ENCODE measurements around the gene DHRS9. TPM values are rescaled to one million over a fixed set of nuclear protein-coding genes. Genes with fewer than 3 reads are reported as not detected.

DHRS9 gene
- polyA plus RNA-seq, 1 experiment: not detected

DNA sequence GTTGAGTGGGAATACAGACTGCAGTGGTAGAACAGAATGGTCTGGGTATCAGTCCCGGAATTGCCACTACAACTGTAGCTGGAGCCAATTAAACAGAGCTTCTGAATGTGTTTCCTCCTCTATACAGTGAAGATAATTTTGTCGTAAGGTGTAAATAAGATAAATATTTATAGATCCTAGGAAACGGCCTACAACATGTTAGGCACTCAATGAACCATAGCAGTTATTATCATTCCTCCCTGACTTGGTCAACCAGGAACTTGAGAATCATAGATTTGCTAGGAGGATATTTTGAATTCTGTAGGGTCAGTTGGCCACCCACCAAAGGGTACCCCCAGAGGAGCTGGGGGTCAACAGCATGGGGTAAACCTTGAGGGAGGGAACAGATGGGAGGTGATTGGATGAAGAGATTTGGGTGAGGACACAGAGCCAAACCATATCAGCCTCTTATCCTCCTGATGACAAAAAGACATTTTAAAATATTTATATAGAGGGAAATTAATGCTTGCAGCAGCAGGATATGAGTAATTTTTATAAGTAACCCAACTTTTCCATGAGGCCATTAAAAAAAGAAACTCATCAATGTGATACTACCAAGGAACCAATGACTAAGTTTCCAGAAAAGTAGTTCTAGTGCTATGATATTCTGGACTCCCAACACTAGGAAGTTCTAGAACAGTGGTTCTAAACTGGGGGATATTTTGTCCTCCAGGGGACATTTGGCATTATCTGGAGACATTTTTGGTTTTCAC, 4.0 kb downstream of the DHRS9 start:
- no peak for TF ChIP-seq CTCF (IDR thresholded peaks at IDR 0.05; ENCODE audit: insufficient read depth, low read depth, low read length)
- Histone ChIP-seq H3K4me3 (ENCODE audit: low read depth, low read length) (no peak overlapping the region), H3K36me3 (ENCODE audit: control insufficient read depth, insufficient read depth, low read length) (no peaks in the 10 kb centered on the region), H3K27me3 (ENCODE audit: control insufficient read depth, insufficient read depth, low read length) (no peaks in the 10 kb centered on the region)
- ChIA-PET CTCF (no interaction called here), POLR2A (no interaction called here)
- DNase-seq (ENCODE audit: low read depth): no peak

DNA sequence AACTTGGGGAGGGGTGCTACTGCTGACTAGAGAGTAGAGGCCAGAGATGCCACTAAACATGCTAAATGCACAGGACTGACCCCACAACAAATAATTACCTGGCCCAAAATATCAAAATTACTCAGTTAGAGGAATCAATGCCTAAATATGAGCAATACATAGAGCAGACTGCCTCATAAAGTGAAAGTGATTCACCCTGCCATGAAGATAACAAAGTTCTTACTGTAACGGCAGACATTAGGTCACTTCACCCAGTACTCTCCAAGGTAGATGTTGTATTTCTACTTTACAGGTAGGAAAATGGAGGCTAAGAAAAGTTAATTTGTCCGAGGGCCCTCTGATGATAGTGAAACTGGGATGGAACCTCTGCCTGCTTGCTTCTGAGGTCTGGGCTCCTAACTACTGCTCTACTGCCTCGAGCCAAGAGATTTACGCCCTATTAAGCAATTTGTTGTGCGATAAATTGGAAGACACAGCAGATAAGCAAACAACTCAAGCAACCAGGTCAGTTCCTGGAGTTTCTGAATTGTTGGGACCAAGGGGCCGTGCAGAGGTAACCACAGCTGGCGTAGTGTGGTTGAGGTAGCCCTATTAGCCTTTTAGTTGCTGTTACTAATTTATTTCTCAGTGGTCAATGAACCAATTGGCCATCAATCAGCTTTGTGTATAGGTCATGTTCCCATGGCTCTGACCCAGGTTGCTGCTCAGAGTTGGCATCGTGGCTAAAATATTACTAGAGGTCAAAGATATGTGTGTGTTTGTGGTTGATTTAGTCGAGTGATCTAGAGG, 4.8 kb downstream of the DHRS9 start:
- CTCF ChIA-PET: no interaction called here

DNA sequence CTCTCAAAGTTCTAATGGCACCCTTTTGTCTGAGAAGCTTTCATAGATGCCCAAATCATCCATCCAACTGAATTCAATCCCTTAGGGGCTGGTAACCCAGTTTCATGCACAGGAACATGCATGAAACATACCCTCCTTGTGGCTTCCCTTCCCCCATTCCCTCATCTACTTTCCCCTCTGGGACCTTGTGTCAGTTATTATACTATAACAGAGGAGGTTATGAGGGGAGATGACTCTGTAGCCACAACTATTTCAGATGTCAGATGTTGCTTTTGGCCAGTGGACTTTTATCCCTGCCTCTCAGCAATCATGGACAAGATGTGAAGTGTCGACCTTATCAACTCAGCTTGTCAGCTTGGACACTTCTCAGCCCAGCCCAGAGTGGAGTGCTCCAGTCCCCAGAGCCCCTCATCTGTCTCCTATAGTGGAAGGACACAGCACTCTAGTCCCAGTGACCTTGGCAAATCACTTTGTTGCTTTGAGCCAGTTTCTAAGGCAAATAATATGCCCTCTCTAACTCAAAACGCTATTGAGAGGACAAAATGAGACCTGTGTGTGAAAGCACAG, 8.4 kb downstream of the DHRS9 start:
- no peak overlapping the region for H3K4me3 ChIP-seq (ENCODE audit: low read depth, low read length)
- ChIA-PET POLR2A (no interaction called here), CTCF (no interaction called here)
- no peaks in the 10 kb centered on the region for H3K36me3 ChIP-seq (ENCODE audit: control insufficient read depth, insufficient read depth, low read length)
- TF ChIP-seq CTCF (IDR thresholded peaks at IDR 0.05; ENCODE audit: insufficient read depth, low read depth, low read length): no peak
- DNase-seq (ENCODE audit: low read depth): no peak
- H3K27me3 ChIP-seq (ENCODE audit: control insufficient read depth, insufficient read depth, low read length): no peaks in the 10 kb centered on the region

More for the DNA sequence above, 4.8 kb downstream of the DHRS9 start:
- H3K27me3 ChIP-seq (ENCODE audit: control insufficient read depth, insufficient read depth, low read length): no peaks in the 10 kb centered on the region
- no peak for TF ChIP-seq CTCF (IDR thresholded peaks at IDR 0.05; ENCODE audit: insufficient read depth, low read depth, low read length)
- H3K4me3 ChIP-seq (ENCODE audit: low read depth, low read length): no peak overlapping the region
- H3K36me3 ChIP-seq (ENCODE audit: control insufficient read depth, insufficient read depth, low read length): no peaks in the 10 kb centered on the region
- DNase-seq (ENCODE audit: low read depth): no peak
- POLR2A ChIA-PET: no interaction called here

DNA sequence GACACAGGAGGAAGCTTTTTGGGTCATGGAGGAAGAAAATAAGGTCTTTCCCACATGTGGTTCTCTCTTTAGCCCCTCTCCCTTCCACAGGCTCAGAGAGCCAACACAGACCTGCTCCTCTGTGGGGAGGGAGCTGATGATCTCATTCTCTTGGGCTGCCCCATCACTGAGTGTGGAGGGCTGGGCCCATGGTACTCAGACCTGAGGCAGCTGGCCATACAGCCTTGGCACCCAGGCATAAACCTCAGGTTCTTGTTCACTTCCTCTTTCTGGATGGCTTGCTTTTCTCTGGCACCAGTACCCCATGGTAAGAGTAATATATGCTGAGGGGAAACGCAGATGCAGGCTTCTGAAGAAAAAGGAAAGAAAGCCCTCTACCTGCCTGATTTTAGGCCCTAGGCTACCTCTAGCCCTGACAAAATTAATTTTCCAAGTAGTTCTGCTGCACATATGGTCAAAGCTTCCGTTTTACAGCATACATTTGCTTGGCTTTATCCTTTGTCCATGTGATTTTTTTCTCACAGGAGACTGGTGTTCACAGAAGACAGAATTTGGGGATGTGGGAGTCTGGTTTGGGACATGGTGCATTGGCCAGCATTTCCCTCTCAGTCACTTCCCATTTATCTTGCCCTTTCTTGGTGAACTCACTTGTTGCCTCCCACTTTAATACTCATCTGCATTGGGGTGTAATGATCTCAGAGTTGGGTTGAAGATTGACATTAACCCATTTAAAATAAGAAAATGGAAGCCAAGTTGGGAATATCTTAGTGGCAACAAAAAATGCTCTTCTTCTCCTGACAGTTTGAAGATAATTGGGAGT, 11.1 kb downstream of the DHRS9 start:
- no peak for TF ChIP-seq CTCF (IDR thresholded peaks at IDR 0.05; ENCODE audit: insufficient read depth, low read depth, low read length)
- CTCF ChIA-PET: no interaction called here
- no peak overlapping the region for H3K4me3 ChIP-seq (ENCODE audit: low read depth, low read length)
- DNase-seq (ENCODE audit: low read depth): no peak
- H3K36me3 ChIP-seq (ENCODE audit: control insufficient read depth, insufficient read depth, low read length): no peaks in the 10 kb centered on the region
- H3K27me3 ChIP-seq (ENCODE audit: control insufficient read depth, insufficient read depth, low read length): no peaks in the 10 kb centered on the region
- POLR2A ChIA-PET: no interaction called here

GRCh38 chr2:169081551-169081950, 12.2 kb downstream of the DHRS9 start:
- H3K4me3 ChIP-seq (ENCODE audit: low read depth, low read length): no peak overlapping the region
- TF ChIP-seq CTCF (IDR thresholded peaks at IDR 0.05; ENCODE audit: insufficient read depth, low read depth, low read length): no peak
- no peaks in the 10 kb centered on the region for H3K27me3 ChIP-seq (ENCODE audit: control insufficient read depth, insufficient read depth, low read length)
- ChIA-PET CTCF (no interaction called here), POLR2A (no interaction called here)
- no peak for DNase-seq (ENCODE audit: low read depth)
- H3K36me3 ChIP-seq (ENCODE audit: control insufficient read depth, insufficient read depth, low read length): no peaks in the 10 kb centered on the region
